ENCODE results near the gene CSH1. TPM values are rescaled to one million over a fixed set of nuclear protein-coding genes. Genes with fewer than 3 reads are reported as not detected.
"Not testable (repeated sequence)": the region's sequence is repeated elsewhere in the genome, so short reads cannot be mapped to it uniquely, and the experiment has no call there.

CSH1 gene
- total RNA-seq, 1 experiment from 2014 or later = not detected

DNA sequence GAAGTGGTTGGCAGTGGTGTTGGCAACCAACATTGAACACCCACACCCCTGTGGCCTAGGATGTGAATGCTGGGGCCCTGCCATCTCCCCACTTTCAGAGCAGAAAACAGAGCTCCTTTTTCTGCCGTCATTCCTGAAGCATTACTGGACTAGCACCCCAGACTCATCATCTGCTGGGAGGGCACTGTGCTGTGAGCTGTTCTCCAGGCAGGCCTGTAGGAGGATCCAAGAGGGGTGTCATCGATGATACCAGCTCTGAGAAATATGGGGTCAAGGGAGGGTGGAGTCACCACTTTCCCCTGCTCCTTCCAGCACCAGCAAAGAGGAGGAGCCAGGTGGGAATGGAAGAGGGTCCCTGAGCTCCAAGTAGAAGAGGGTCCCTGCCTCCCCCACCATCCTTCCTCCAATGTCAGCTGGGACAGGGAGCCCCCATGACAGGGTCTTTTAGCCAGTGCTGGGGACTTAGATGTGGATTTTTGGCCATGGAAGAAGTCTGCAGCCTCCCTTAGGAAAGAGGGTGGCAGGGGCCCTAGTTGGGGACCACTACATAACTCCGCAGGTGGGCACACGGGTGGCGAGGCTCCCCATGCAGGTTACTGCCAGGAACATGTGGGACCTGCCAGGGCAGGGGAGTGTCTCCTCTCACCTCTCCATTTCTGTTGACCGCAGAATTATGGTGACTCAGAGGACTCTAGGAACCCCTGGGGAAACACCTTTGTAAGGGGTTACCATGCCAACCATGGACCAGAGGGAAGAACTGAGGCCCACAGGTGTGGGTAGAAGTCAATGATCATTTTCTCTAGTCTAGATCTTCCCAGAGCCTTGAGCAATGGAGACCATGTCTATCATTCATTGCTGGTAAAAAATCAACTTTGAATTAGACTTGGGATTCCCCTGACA is 2.8 kb upstream of the CSH1 start:
- not testable (repeated sequence) for H3K4me1 Mint-ChIP-seq; H3K23me2 ChIP-seq (ENCODE audit: insufficient read length, low read depth, low read length, poor library complexity, severe bottlenecking); H2BK120ac ChIP-seq (ENCODE audit: low read depth, low read length, poor library complexity, severe bottlenecking); H4K20me1 ChIP-seq (ENCODE audit: control insufficient read depth, insufficient read depth, insufficient read length); H3K56ac ChIP-seq (ENCODE audit: insufficient read length, low read depth, low read length); H3K27ac Mint-ChIP-seq; H3T11ph ChIP-seq (ENCODE audit: low read length); H4K91ac ChIP-seq (ENCODE audit: insufficient read length, low read depth, low read length); H3K23ac ChIP-seq (ENCODE audit: insufficient read length, low read depth, low read length); H4K8ac ChIP-seq (replicated peaks; ENCODE audit: insufficient read length, low read depth, low read length); H2BK12ac ChIP-seq (ENCODE audit: insufficient read length, low read depth, low read length); H2BK15ac ChIP-seq (ENCODE audit: low read depth, low read length); H2BK5ac ChIP-seq (ENCODE audit: insufficient read length, low read length); H3K79me1 ChIP-seq (ENCODE audit: insufficient read depth, low read depth, low read length, poor library complexity, severe bottlenecking); H2BK20ac ChIP-seq (ENCODE audit: low read depth, low read length, poor library complexity, severe bottlenecking); H3K18ac ChIP-seq (ENCODE audit: insufficient read length, low read depth, low read length); H2AK5ac ChIP-seq (ENCODE audit: insufficient read length, low read length); H2AFZ ChIP-seq (ENCODE audit: low read length); DNase-seq; H3K27ac ChIP-seq (ENCODE audit: insufficient read length, low read depth, low read length); H4K5ac ChIP-seq (ENCODE audit: insufficient read length, low read depth, low read length); H3K4ac ChIP-seq (ENCODE audit: low read depth, low read length); H3K4me2 ChIP-seq (ENCODE audit: insufficient read depth, insufficient read length, low read length); H3K9me3 Mint-ChIP-seq; H3K4me3 Mint-ChIP-seq; H3K14ac ChIP-seq (ENCODE audit: insufficient read depth, low read length); H3K9ac ChIP-seq (ENCODE audit: extremely low read depth, insufficient read length, low read length); H3K36me3 Mint-ChIP-seq (ENCODE audit: insufficient read depth in 1 of 3, low read depth in 3 of 3); H3K27me3 ChIP-seq (ENCODE audit: insufficient read depth, low read length); H3K9me3 ChIP-seq (ENCODE audit: control insufficient read depth, low read depth, low read length); H3K4me1 ChIP-seq (ENCODE audit: insufficient read depth, low read length); H3K79me2 ChIP-seq (ENCODE audit: insufficient read depth, low read length)
- WGBS (ENCODE audit: extremely low coverage, insufficient read length, low lambda C conversion rate) = no CpG with 5 or more reads among the region's 6 CpGs
- peaks cover 13% of the 10 kb centered on the region for H3K27me3 Mint-ChIP-seq (ENCODE audit: low read depth)

DNA sequence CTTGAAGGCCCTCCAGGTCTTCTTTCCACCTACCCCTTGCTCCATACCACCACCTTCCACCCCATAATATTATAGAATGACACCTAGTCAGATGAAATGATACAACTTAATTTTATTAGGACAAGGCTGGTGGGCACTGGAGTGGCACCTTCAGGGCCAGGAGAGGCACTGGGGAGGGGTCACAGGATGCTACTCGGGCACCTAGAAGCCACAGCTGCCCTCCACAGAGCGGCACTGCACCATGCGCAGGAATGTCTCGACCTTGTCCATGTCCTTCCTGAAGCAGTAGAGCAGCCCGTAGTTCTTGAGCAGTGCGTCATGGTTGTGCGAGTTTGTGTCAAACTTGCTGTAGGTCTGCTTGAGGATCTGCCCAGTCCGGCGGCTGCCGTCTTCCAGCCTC is 1.6 kb downstream of the CSH1 start:
- H3K4me3 Mint-ChIP-seq; H3K36me3 Mint-ChIP-seq (ENCODE audit: insufficient read depth in 1 of 3, low read depth in 3 of 3); H3K4me1 Mint-ChIP-seq; H3K56ac ChIP-seq (ENCODE audit: insufficient read length, low read depth, low read length); H3K27ac Mint-ChIP-seq; H4K91ac ChIP-seq (ENCODE audit: insufficient read length, low read depth, low read length); H2BK12ac ChIP-seq (ENCODE audit: insufficient read length, low read depth, low read length); H3K14ac ChIP-seq (ENCODE audit: insufficient read depth, low read length); H3K9ac ChIP-seq (ENCODE audit: extremely low read depth, insufficient read length, low read length); H3K4me1 ChIP-seq (ENCODE audit: insufficient read depth, low read length); H3K4me2 ChIP-seq (ENCODE audit: insufficient read depth, insufficient read length, low read length); H3K23ac ChIP-seq (ENCODE audit: insufficient read length, low read depth, low read length); H2AFZ ChIP-seq (ENCODE audit: low read length); H2AK5ac ChIP-seq (ENCODE audit: insufficient read length, low read length); H2BK20ac ChIP-seq (ENCODE audit: low read depth, low read length, poor library complexity, severe bottlenecking); H3K27me3 ChIP-seq (ENCODE audit: insufficient read depth, low read length); H3T11ph ChIP-seq (ENCODE audit: low read length); H3K79me2 ChIP-seq (ENCODE audit: insufficient read depth, low read length); DNase-seq; H3K18ac ChIP-seq (ENCODE audit: insufficient read length, low read depth, low read length); H3K27me3 Mint-ChIP-seq (ENCODE audit: low read depth); H3K4ac ChIP-seq (ENCODE audit: low read depth, low read length); H3K9me3 ChIP-seq (ENCODE audit: control insufficient read depth, low read depth, low read length); H2BK120ac ChIP-seq (ENCODE audit: low read depth, low read length, poor library complexity, severe bottlenecking); H3K27ac ChIP-seq (ENCODE audit: insufficient read length, low read depth, low read length); H4K20me1 ChIP-seq (ENCODE audit: control insufficient read depth, insufficient read depth, insufficient read length); H4K5ac ChIP-seq (ENCODE audit: insufficient read length, low read depth, low read length); H4K8ac ChIP-seq (replicated peaks; ENCODE audit: insufficient read length, low read depth, low read length); H3K23me2 ChIP-seq (ENCODE audit: insufficient read length, low read depth, low read length, poor library complexity, severe bottlenecking); H3K79me1 ChIP-seq (ENCODE audit: insufficient read depth, low read depth, low read length, poor library complexity, severe bottlenecking); H3K9me3 Mint-ChIP-seq; H2BK15ac ChIP-seq (ENCODE audit: low read depth, low read length); H2BK5ac ChIP-seq (ENCODE audit: insufficient read length, low read length): not testable (repeated sequence)
- WGBS (ENCODE audit: extremely low coverage, insufficient read length, low lambda C conversion rate) = no CpG with 5 or more reads among the region's 10 CpGs
